Measurements from ENCODE around the gene CHIT1. TPM values are rescaled to one million over a fixed set of nuclear protein-coding genes. Genes with fewer than 3 reads are reported as not detected.

The CHIT1 gene
- total RNA-seq, 4 donors from 2014 or later = 0.49 to 244 (median 5.6) TPM

DNA sequence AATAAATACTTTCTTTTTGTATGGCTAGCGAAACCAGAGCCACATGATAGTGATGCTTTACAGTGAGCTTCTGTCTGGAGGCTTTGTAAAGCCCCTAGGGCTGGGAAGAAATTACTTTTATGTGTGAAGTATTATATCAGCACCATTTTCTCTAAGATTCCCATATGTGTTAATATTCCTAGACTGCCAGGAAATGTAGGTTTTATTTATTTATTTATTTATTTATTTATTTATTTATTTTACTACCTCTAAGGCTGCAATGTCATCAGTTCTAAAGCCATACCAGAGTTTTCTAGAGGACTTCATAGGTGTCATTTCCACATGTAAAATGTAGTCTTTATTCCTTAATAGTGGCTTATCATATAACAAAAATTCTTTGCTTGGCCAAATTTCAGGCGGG, 38.5 kb downstream of the CHIT1 start:
- TF ChIP-seq, protein P1, sequence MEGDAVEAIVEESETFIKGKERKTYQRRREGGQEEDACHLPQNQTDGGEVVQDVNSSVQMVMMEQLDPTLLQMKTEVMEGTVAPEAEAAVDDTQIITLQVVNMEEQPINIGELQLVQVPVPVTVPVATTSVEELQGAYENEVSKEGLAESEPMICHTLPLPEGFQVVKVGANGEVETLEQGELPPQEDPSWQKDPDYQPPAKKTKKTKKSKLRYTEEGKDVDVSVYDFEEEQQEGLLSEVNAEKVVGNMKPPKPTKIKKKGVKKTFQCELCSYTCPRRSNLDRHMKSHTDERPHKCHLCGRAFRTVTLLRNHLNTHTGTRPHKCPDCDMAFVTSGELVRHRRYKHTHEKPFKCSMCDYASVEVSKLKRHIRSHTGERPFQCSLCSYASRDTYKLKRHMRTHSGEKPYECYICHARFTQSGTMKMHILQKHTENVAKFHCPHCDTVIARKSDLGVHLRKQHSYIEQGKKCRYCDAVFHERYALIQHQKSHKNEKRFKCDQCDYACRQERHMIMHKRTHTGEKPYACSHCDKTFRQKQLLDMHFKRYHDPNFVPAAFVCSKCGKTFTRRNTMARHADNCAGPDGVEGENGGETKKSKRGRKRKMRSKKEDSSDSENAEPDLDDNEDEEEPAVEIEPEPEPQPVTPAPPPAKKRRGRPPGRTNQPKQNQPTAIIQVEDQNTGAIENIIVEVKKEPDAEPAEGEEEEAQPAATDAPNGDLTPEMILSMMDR (IDR thresholded peaks at IDR 0.05; ENCODE audit: low read depth) = no peak

DNA sequence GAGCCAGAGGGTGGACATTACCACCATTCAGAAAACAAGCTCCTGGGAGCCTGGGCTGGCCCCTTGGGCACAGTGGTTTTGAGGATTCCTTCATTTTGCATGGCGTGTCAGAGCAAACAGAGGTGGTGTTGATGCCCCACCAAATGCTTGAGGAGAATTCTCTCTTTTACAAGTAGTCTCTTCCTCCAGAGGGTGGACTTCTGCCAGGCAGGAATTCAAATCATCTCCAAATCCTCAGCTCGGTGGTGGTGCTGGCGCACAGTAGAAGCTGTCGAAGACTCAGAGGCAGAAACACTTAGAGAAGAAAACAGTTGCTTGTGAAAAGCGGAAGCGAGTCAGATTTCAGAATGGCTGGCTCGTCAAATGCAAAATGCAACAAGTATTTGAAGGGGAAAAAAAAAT, 39.5 kb downstream of the CHIT1 start:
- TF ChIP-seq, protein P1 (IDR thresholded peaks at IDR 0.05; ENCODE audit: low read depth) = no peak

DNA sequence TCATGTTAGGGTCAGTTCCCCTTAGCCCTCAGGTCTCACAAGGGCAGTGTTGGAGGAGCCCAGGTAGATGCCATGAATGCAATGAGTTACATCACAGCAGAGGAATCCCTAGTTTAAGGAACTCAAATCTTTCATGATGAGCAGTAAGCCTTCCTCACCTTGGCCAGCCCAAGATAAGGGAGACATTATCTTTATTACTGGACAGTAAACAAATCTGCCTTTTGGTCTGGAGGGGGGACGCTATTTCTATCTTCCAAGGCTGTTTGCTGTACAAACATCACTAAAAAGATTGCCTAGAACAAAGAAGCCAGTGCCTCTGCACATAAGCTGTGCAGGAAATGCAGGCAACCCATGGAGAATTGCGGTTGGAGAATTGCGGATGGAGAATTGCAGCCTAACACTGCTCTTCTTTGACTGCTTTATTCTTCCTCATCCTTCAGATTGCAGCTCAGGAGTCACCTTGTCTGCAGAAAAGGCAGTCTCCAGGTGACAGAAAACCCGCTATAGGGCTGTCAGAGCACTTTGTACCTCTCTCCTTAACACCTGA, 40.7 kb downstream of the CHIT1 start:
- TF ChIP-seq, protein P1 (IDR thresholded peaks at IDR 0.05; ENCODE audit: low read depth) = no peak

DNA sequence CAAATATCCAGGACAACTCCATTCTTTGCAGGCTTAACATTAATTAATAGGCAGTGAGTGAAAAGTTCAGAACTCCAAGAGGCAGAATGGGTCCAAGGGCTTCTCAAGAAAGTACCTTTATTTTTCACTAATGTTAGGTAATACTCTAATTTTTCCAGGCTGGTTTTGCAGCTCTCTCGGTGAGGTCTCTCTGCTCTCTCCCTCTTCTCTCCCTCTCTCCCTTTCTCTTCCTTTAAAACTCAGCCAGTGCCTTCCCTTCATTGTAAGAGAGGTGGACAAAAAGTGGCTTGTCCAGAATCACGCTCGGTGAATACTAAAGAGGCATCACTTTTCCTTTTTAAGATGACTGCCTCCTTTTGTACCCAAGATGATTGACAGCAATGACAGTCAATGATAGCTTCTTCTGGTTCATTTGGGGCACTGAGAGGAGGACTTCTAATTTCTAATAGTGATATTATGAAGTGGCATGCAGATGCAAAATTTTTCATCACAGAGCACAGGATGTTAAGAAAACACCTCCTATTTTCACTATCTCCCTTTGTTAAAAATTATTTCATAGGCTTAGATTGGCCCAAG, 41.7 kb downstream of the CHIT1 start:
- TF ChIP-seq, protein P1 (IDR thresholded peaks at IDR 0.05; ENCODE audit: low read depth) = no peak

DNA sequence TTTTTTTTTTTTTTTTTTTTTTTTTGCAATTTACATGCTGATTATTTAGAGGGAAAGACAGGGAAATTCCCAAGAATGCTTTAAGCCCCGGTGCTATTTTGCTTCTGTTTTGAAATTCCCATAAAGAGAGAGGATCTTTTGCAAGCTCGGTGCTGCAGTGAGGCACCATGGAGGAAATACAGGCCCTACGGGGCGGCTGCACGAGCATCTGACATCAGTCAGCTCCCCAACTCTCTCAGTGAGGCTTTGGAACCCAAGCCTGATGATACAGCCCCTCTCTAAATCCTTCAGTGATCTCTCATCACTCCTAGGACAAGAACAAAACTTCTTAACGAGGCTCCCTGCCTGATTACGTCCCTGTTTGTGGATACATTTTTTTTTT, 42.2 kb downstream of the CHIT1 start:
- TF ChIP-seq, protein P1 (IDR thresholded peaks at IDR 0.05; ENCODE audit: low read depth) = no peak

DNA sequence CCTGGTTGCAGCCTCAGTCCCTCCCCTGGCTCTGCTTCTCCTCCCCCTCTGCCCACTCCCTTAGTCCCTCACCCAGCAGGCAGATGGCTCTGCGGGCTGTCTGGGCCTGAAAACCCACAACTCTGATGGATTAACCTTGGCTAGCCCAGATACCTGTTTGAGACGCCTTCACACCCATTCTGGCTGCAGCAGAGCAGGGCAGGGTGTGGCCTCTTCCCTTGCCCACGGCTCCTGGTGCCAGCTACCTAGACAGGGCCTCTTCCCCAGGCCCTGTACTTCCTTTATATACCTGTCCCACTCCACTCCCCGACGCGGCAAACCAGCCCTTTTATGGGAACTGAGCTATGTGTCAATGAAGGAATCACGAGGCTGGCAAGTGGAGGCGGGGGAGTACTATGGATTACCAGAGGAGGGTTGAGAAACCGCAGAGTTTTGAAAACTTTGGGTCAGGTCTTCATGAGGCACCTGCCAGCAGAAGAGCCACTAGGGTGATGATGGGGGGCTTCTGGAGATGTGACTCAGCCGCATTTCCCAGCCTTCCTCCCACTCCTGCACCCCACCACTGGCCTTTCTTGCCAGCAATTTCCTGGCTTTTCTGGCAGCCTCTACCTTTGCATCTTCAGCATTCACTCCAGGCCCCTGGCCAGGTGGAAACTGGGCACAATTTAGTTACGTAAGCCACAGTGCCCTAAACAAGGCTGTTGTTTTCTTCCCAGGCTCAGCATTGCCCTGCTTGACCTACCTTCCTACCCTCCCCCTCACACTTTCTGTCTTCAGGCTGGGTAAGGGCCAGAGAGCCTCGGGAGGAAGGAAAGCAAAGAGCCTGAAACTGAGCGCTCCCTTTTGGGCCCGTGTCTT, 42.8 kb downstream of the CHIT1 start, which contains the start of gene CHI3L1:
Gene CHI3L1, minus strand, starts transcription at position 259 of the 858 bp plus-strand sequence. Its CDS starts 81 bp downstream, at position 178.
- TF ChIP-seq, protein P1 (IDR thresholded peaks at IDR 0.05; ENCODE audit: low read depth) = no peak

DNA sequence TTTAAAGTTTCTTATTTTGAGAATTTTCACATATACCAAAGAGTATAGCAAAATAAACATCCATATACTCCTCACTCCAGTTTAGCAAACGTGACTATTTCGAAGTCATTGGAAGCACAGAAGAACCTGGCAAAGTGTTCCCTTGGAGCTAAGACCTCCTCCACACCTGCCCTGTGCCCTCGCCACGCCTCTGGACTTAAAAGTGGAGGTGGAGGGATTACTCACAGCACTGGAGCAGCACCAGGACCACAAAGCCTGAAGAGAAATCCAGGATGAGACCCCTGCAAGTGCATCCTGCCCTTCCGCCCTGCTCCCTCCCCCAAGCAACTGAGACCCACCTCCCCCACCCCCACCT, 43.4 kb downstream of the CHIT1 start:
- TF ChIP-seq, protein P1 (IDR thresholded peaks at IDR 0.05; ENCODE audit: low read depth) = no peak

All from subcutaneous adipose tissue (tissue), 4 donors.